Retinal pigment epithelial cell (primary cell): ENCODE data around the gene PELI2.

Experiments
- DNase-seq: peaks from one replicate; pipeline ENCODE4 v3.0.0-alpha.2; 2010; ENCODE audit warnings: low read depth
- H3K4me3 ChIP-seq: 2 replicates; pipeline ENCODE4 v1.5.1; 2011; ENCODE audit warnings: mild to moderate bottlenecking, low read length, control low read depth, moderate library complexity
- CTCF ChIP-seq: conservative IDR thresholded peaks from 2 replicates; pipeline ENCODE4 v1.5.1; 2011; ENCODE audit warnings: low read depth, low read length, control low read depth, inconsistent platforms

PELI2 gene

GRCh38 chr14:56282179-56282578, 164.0 kb downstream of the PELI2 start:
- DNase-seq, result no peak
- TF ChIP-seq CTCF, result no peak
- no peak overlapping the region for H3K4me3 ChIP-seq

GRCh38 chr14:56284641-56285040, 166.4 kb downstream of the PELI2 start:
- no peak for TF ChIP-seq CTCF
- H3K4me3 ChIP-seq, result no peak overlapping the region
- no peak for DNase-seq

- TF ChIP-seq CTCF, result no peak
- DNase-seq, result no peak
Observed at GRCh38 chr14:56289155-56289554, 170.9 kb downstream of the PELI2 start.

GRCh38 chr14:56290195-56290594, 172.0 kb downstream of the PELI2 start:
- no peak for DNase-seq
- H3K4me3 ChIP-seq, result no peak overlapping the region
- no peak for TF ChIP-seq CTCF

More at GRCh38 chr14:56289155-56289554, 170.9 kb downstream of the PELI2 start:
- H3K4me3 ChIP-seq, result no peak overlapping the region

GRCh38 chr14:56292970-56293369, 174.8 kb downstream of the PELI2 start:
- H3K4me3 ChIP-seq, result no peak overlapping the region
- no peak for TF ChIP-seq CTCF
- no peak for DNase-seq

- no peak for TF ChIP-seq CTCF
- H3K4me3 ChIP-seq, result no peak overlapping the region
- no peak for DNase-seq
Observed at GRCh38 chr14:56293506-56293905, 175.3 kb downstream of the PELI2 start.

- DNase-seq, result no peak
- TF ChIP-seq CTCF, result no peak
- no peak overlapping the region for H3K4me3 ChIP-seq
Observed at GRCh38 chr14:56294128-56294527, 175.9 kb downstream of the PELI2 start.
